Liver (tissue), 9 donors: ENCODE measurements around the gene TGM4. TPM values are rescaled to one million over a fixed set of nuclear protein-coding genes. Genes with fewer than 3 reads are reported as not detected.

Source experiments
- DNase-seq: peaks from one replicate; pipeline ENCODE4 v3.0.0-alpha.2; 2017; ENCODE audit warnings: low spot score
- H3K27ac ChIP-seq, 2 donors: one replicate each; pipeline ENCODE4 v1.7.0; 2013; ENCODE audit warnings: inconsistent platforms in 2 of 2, low read length in 2 of 2, control low read depth in 1 of 2, low read depth in 1 of 2, mild to moderate bottlenecking in 1 of 2
- H3K27me3 ChIP-seq, 4 donors: one replicate each; pipeline versions ENCODE4 v1.6.1 to v1.7.0; 2013; ENCODE audit warnings: low read length in 3 of 4, inconsistent platforms in 1 of 4, mild to moderate bottlenecking in 1 of 4, moderate library complexity in 1 of 4; ENCODE audit not compliant: control insufficient read depth in 4 of 4, insufficient read depth in 4 of 4
- H3K36me3 ChIP-seq, 4 donors: one replicate each; pipeline versions ENCODE4 v1.6.1 to v1.7.0; 2013; ENCODE audit warnings: low read length in 3 of 4, mild to moderate bottlenecking in 3 of 4, low read depth in 1 of 4, moderate library complexity in 1 of 4; ENCODE audit not compliant: control insufficient read depth in 4 of 4, insufficient read depth in 3 of 4
- H3K4me1 ChIP-seq, 4 donors: one replicate each; pipeline versions ENCODE4 v1.6.1 to v1.7.0; 2013; ENCODE audit warnings: low read length in 3 of 4, mild to moderate bottlenecking in 3 of 4, moderate library complexity in 1 of 4; ENCODE audit not compliant: control insufficient read depth in 4 of 4, insufficient read depth in 4 of 4
- H3K4me3 ChIP-seq, 3 donors: one replicate each; pipeline versions ENCODE4 v1.6.1 to v1.7.0; 2013; ENCODE audit warnings: low read length in 3 of 3, control low read depth in 1 of 3, low read depth in 1 of 3, mild to moderate bottlenecking in 1 of 3
- H3K9ac ChIP-seq, 2 donors: one replicate each; pipeline ENCODE4 v1.7.0; 2013; ENCODE audit warnings: low read length in 2 of 2, mild to moderate bottlenecking in 2 of 2, moderate library complexity in 2 of 2, control low read depth in 1 of 2, low read depth in 1 of 2
- H3K9me3 ChIP-seq, 4 donors: one replicate each; pipeline versions ENCODE4 v1.6.1 to v1.7.0; 2013; ENCODE audit warnings: low read length in 3 of 4; ENCODE audit not compliant: control insufficient read depth in 4 of 4
- CTCF ChIP-seq: fragments of 150-350 bp; IDR thresholded peaks from 2 replicates; pipeline ENCODE4 v1.5.1; 2017; ENCODE audit warnings: improper control_type of control experiment, low read depth, low read length; ENCODE audit not compliant: missing input control
- EGR1 ChIP-seq, 2 donors: IDR thresholded peaks; 2 replicates each; pipeline ENCODE4 v1.6.1; 2016 to 2018; ENCODE audit warnings: antibody characterized with exemption in 2 of 2, low read depth in 2 of 2
- FOXA1 ChIP-seq: IDR thresholded peaks from 2 replicates; pipeline ENCODE4 v1.6.1; 2016; ENCODE audit warnings: antibody characterized with exemption
- FOXA2 ChIP-seq: IDR thresholded peaks from 2 replicates; pipeline ENCODE4 v1.6.1; 2016; ENCODE audit warnings: antibody characterized with exemption
- GABPA ChIP-seq, 2 donors: IDR thresholded peaks in 1 of 2; conservative IDR thresholded peaks in 1 of 2; 2 replicates each; pipeline ENCODE4 v1.6.1; 2016; ENCODE audit warnings: antibody characterized with exemption in 2 of 2, mild to moderate bottlenecking in 1 of 2, moderate library complexity in 1 of 2
- HNF4A ChIP-seq, 2 donors: conservative IDR thresholded peaks; 2 replicates each; pipeline ENCODE4 v1.6.1; 2016; ENCODE audit warnings: antibody characterized with exemption in 2 of 2, mild to moderate bottlenecking in 2 of 2
- HNF4G ChIP-seq: IDR thresholded peaks from 2 replicates; pipeline ENCODE4 v1.6.1; 2016; ENCODE audit warnings: antibody characterized with exemption
- JUND ChIP-seq, 2 donors: IDR thresholded peaks; 2 replicates each; pipeline ENCODE4 v1.6.1; 2016; ENCODE audit warnings: antibody characterized with exemption in 2 of 2
- NR2F2 ChIP-seq: IDR thresholded peaks from 2 replicates; pipeline ENCODE4 v1.6.1; 2016; ENCODE audit warnings: antibody characterized with exemption
- RAD21 ChIP-seq, 2 donors: IDR thresholded peaks; 2 replicates each; pipeline ENCODE4 v1.6.1; 2016; ENCODE audit warnings: antibody characterized with exemption in 2 of 2, mild to moderate bottlenecking in 2 of 2
- REST ChIP-seq: IDR thresholded peaks from 2 replicates; pipeline ENCODE4 v1.6.1; 2016; ENCODE audit warnings: antibody characterized with exemption, mild to moderate bottlenecking
- RXRA ChIP-seq, 2 donors: IDR thresholded peaks; 2 replicates each; pipeline ENCODE4 v1.6.1; 2017 to 2018; ENCODE audit warnings: antibody characterized with exemption in 2 of 2, mild to moderate bottlenecking in 1 of 2
- SP1 ChIP-seq: IDR thresholded peaks from 2 replicates; pipeline ENCODE4 v1.6.1; 2018; ENCODE audit warnings: antibody characterized with exemption, mild to moderate bottlenecking
- TAF1 ChIP-seq: conservative IDR thresholded peaks from 2 replicates; pipeline ENCODE4 v1.6.1; 2016; ENCODE audit warnings: antibody characterized with exemption, mild to moderate bottlenecking
- YY1 ChIP-seq: IDR thresholded peaks from 2 replicates; pipeline ENCODE4 v1.6.1; 2016; ENCODE audit warnings: antibody characterized with exemption, mild to moderate bottlenecking
- WGBS: extraction: QIAGEN DNeasy Blood & Tissue Kit; methylation state at CpG from one replicate; pipeline ENCODE4 v1.1.7; 2013; 5-methylcytosine and 5-hydroxymethylcytosine counted together
- polyA plus RNA-seq, 2 donors: library from polyadenylated mRNA; stranded (reverse) in 1 of 2; unstranded in 1 of 2; fragments of 200-250 nt in 1 of 2; fragments of >200 nt in 1 of 2; fragmentation: Nextera tagmentation in 1 of 2; extraction: Ambion mirVana in 1 of 2; gene quantifications; one replicate each; pipeline versions ENCODE4 v1.2.1 to v1.2.3, GENCODE V29; 2013 to 2015
- total RNA-seq, 2 donors: library from RNA; depleted of rRNA; stranded (reverse); fragments of >200 nt; gene quantifications; one replicate each; pipeline ENCODE4 v1.2.3, GENCODE V29; 2014
- TF ChIP-seq, protein P1 (sequence below): IDR thresholded peaks from 2 replicates; pipeline ENCODE4 v1.6.1; 2016; ENCODE audit warnings: antibody characterized with exemption
- TF ChIP-seq, protein P2 (sequence below): IDR thresholded peaks from 2 replicates; pipeline ENCODE4 v1.6.1; 2016; ENCODE audit warnings: antibody characterized with exemption
- TF ChIP-seq, protein P3 (sequence below): IDR thresholded peaks from 2 replicates; pipeline ENCODE4 v1.6.1; 2016; ENCODE audit warnings: antibody characterized with exemption
- donor health status: healthy.
- donor health status: healthy.
- donor health status: healthy.
- donor health status: healthy.
- donor health status: healthy.

Gene TGM4
- total and polyA plus RNA-seq, 4 donors, result not detected

- Histone ChIP-seq H3K9ac (no peak overlapping the region), H3K9me3 (no peaks in the 10 kb centered on the region), H3K4me3 (no peak overlapping the region), H3K27me3 (no peaks in the 10 kb centered on the region), H3K4me1 (no peaks in the 10 kb centered on the region), H3K27ac (no peak overlapping the region), H3K36me3 (peaks cover 7 to 48% (median 21%) of the 10 kb centered on the region in 4 donors)
- no peak for TF ChIP-seq NR2F2
- DNase-seq, result no peak
- WGBS, result 97% methylated on average over 5 of the region's 5 CpGs
Observed at GRCh38 chr3:44924457-44925084, 50.2 kb downstream of the TGM4 start.

- 97% methylated on average over 10 of the region's 10 CpGs for WGBS
- no peak overlapping the region for H3K4me3 ChIP-seq
- no peak for DNase-seq
- no peak overlapping the region for H3K27ac ChIP-seq
- H3K4me1 ChIP-seq, result no peaks in the 10 kb centered on the region
- TF ChIP-seq FOXA1 (no peak), FOXA2 (no peak), YY1 (no peak), TAF1 (no peak), NR2F2 (no peak), CTCF (no peak), EGR1 (IDR thresholded peaks at IDR 0.05; ENCODE audit: low read depth in 2 of 2) (no peak), SP1 (no peak), REST (no peak), JUND (IDR thresholded peaks at IDR 0.05) (no peak), RXRA (IDR thresholded peaks at IDR 0.05) (no peak), HNF4G (no peak), GABPA (IDR thresholded peaks at IDR 0.05 in 1 of 2, conservative IDR thresholded peaks at IDR 0.05 in 1 of 2) (no peak), RAD21 (IDR thresholded peaks at IDR 0.05) (no peak), HNF4A (conservative IDR thresholded peaks at IDR 0.05) (no peak)
- TF ChIP-seq, protein P1, sequence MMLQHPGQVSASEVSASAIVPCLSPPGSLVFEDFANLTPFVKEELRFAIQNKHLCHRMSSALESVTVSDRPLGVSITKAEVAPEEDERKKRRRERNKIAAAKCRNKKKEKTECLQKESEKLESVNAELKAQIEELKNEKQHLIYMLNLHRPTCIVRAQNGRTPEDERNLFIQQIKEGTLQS, result no peak
- TF ChIP-seq, protein P2, sequence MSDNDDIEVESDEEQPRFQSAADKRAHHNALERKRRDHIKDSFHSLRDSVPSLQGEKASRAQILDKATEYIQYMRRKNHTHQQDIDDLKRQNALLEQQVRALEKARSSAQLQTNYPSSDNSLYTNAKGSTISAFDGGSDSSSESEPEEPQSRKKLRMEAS, result no peak
- TF ChIP-seq, protein P3, sequence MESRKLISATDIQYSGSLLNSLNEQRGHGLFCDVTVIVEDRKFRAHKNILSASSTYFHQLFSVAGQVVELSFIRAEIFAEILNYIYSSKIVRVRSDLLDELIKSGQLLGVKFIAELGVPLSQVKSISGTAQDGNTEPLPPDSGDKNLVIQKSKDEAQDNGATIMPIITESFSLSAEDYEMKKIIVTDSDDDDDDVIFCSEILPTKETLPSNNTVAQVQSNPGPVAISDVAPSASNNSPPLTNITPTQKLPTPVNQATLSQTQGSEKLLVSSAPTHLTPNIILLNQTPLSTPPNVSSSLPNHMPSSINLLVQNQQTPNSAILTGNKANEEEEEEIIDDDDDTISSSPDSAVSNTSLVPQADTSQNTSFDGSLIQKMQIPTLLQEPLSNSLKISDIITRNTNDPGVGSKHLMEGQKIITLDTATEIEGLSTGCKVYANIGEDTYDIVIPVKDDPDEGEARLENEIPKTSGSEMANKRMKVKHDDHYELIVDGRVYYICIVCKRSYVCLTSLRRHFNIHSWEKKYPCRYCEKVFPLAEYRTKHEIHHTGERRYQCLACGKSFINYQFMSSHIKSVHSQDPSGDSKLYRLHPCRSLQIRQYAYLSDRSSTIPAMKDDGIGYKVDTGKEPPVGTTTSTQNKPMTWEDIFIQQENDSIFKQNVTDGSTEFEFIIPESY, result no peak
- peaks cover 7 to 54% (median 23%) of the 10 kb centered on the region in 4 donors for H3K36me3 ChIP-seq
- no peaks in the 10 kb centered on the region for H3K9me3 ChIP-seq
- no peak overlapping the region for H3K9ac ChIP-seq
- H3K27me3 ChIP-seq, result no peaks in the 10 kb centered on the region
Observed at GRCh38 chr3:44926172-44926571, 51.8 kb downstream of the TGM4 start.
